K562 (cell line): ENCODE data around the gene IFT22. TPM values are rescaled to one million over a fixed set of nuclear protein-coding genes. Genes with fewer than 3 reads are reported as not detected.

Experiments used
- ATAC-seq: fragments of 200-7000 bp; cut with Tn5 transposase; 3 replicates; pipeline ENCODE4 v1.9.1; 2020; ENCODE audit warnings: moderate library complexity
- BruUV-seq: library from RNA; stranded (reverse); fragments of 400-500 nt; replicated peaks from 2 replicates; lab custom pipeline; 2021; lab: Mats Ljungman, UMichigan
- CTCF ChIA-PET: fragments of 300-600 bp; formaldehyde crosslinking; extraction: SDS; loops from one replicate; lab custom pipeline; 2021; ENCODE audit warnings: low intra/inter-chr PET ratio; lab: Yijun Ruan, JAX
- POLR2A ChIA-PET: fragments of 300-600, 350-650 bp; sonication (Branson Sonifier 250); formaldehyde crosslinking; extraction: SDS; loops from one replicate; lab custom pipeline; 2021; ENCODE audit warnings: antibody characterized with exemption, inconsistent platforms; lab: Yijun Ruan, JAX
- DNase-seq, 4 experiments: peaks; one replicate each; pipeline versions ENCODE4 v3.0.0 to v3.0.0-alpha.2; 2011 to 2018; ENCODE audit warnings: low spot score in 3 of 4, mixed read lengths in 3 of 4; ENCODE audit errors: extremely low read depth in 1 of 4
- FAIRE-seq: peaks from 2 replicates; lab custom pipeline; 2011; peaks lifted over from hg19 to GRCh38; lab: Jason Lieb, UNC
- H2AFZ ChIP-seq: 2 replicates; pipeline ENCODE4 v1.6.0; 2011; ENCODE audit warnings: low read depth, low read length, control low read depth, inconsistent platforms
- H3K27ac ChIP-seq: fragments of 200-600 bp; 3 replicates; pipeline ENCODE4 v1.8.0; 2011; ENCODE audit warnings: low read depth, mild to moderate bottlenecking, control low read depth, inconsistent platforms, low read length, moderate library complexity, mixed read lengths; ENCODE audit errors: extremely low read depth
- H3K27me3 ChIP-seq, 2 experiments: fragments of 300-600 bp in 1 of 2; 2 replicates in 1 of 2; 3 replicates in 1 of 2; pipeline versions ENCODE4 v1.6.0 to v1.8.0; 2011; ENCODE audit warnings: inconsistent platforms in 2 of 2, low read length in 2 of 2, mild to moderate bottlenecking in 1 of 2, mixed read lengths in 1 of 2, moderate library complexity in 1 of 2; ENCODE audit not compliant: control insufficient read depth in 2 of 2, insufficient read depth in 2 of 2
- H3K36me3 ChIP-seq: fragments of 300-600 bp; 3 replicates; pipeline ENCODE4 v1.8.0; 2011; ENCODE audit warnings: mild to moderate bottlenecking, low read length, inconsistent platforms; ENCODE audit not compliant: control insufficient read depth, insufficient read depth
- H3K4me1 ChIP-seq, 2 experiments: fragments of 200-600 bp in 1 of 2; replicated peaks in 1 of 2; 2 replicates in 1 of 2; 3 replicates in 1 of 2; pipeline versions ENCODE4 v1.5.1 to v1.8.0; 2011; ENCODE audit warnings: inconsistent platforms in 2 of 2, low read length in 2 of 2, mild to moderate bottlenecking in 1 of 2, mixed read lengths in 1 of 2, moderate library complexity in 1 of 2; ENCODE audit not compliant: control insufficient read depth in 2 of 2, insufficient read depth in 2 of 2
- H3K4me2 ChIP-seq: 2 replicates; pipeline ENCODE4 v1.6.1; 2011; ENCODE audit warnings: low read length, control low read depth, inconsistent platforms, mixed read lengths; ENCODE audit not compliant: insufficient read depth
- H3K4me3 ChIP-seq: fragments of 200-600 bp; sonication (generic), shearing (Covaris generic); 2 replicates; pipeline ENCODE4 v1.5.1; 2016; ENCODE audit warnings: control low read depth, inconsistent platforms
- H3K79me2 ChIP-seq: fragments of 200-600 bp; 3 replicates; pipeline ENCODE4 v1.8.0; 2011; ENCODE audit warnings: low read length, inconsistent platforms; ENCODE audit not compliant: control insufficient read depth, insufficient read depth
- H3K9ac ChIP-seq, 2 experiments: 2 replicates each; pipeline versions ENCODE4 v1.6.0 to v1.6.1; 2011; ENCODE audit warnings: low read depth in 2 of 2, low read length in 2 of 2, control low read depth in 1 of 2, inconsistent platforms in 1 of 2, mild to moderate bottlenecking in 1 of 2, mixed read lengths in 1 of 2; ENCODE audit not compliant: insufficient read depth in 1 of 2
- H3K9me1 ChIP-seq: one replicate; pipeline ENCODE4 v1.6.0; 2011; ENCODE audit warnings: inconsistent platforms, mild to moderate bottlenecking, low read length, moderate library complexity; ENCODE audit not compliant: control insufficient read depth, insufficient read depth
- H3K9me3 ChIP-seq: replicated peaks from 2 replicates; pipeline ENCODE4 v1.5.1; 2011; ENCODE audit warnings: low read depth, low read length, inconsistent platforms; ENCODE audit not compliant: control insufficient read depth, insufficient read depth
- H4K20me1 ChIP-seq: replicated peaks from 2 replicates; pipeline ENCODE4 v1.6.1; 2011; ENCODE audit warnings: low read length, inconsistent platforms, mixed read lengths; ENCODE audit not compliant: control insufficient read depth, insufficient read depth
- WGBS: fragments of 100-300 bp; shearing (Covaris generic); methylation state at CpG from one replicate; pipeline ENCODE4 v1.1.6; 2016; ENCODE audit warnings: low coverage, mixed read lengths; ENCODE audit not compliant: insufficient coverage; ENCODE audit errors: missing lambda C conversion rate; 5-methylcytosine and 5-hydroxymethylcytosine counted together
- in situ Hi-C: fragments of 300-500 bp; cut with MboI; formaldehyde crosslinking; loops from 4 replicates; pipeline ENCODE4 v1.15.0; 2018; ENCODE audit warnings: inconsistent platforms, mixed read lengths
- intact Hi-C: fragments of 100-400 bp; cut with micrococcal nuclease; formaldehyde crosslinking; loops from 2 replicates; pipeline ENCODE4 v1.14.2; 2022
- polyA plus RNA-seq, 8 experiments: library from polyadenylated mRNA; depleted of rRNA in 4 of 8; stranded (reverse) in 5 of 8; unstranded in 3 of 8; fragments of >200 nt; fragmentation: Nextera tagmentation in 2 of 8; fragmentation: Illumina TruSeq in 1 of 8; extraction: Ambion mirVana in 2 of 8; extraction: Trizol in 1 of 8; gene quantifications; 2 replicates each; pipeline versions ENCODE4 v1.2.1 to v1.2.3, GENCODE V29; 2011 to 2014; ENCODE audit warnings: inconsistent platforms in 1 of 8, missing spikeins in 1 of 8
- total RNA-seq, 7 experiments: library from RNA; depleted of rRNA in 6 of 7; stranded (reverse); fragments of >200 nt in 6 of 7; fragmentation: Illumina TruSeq in 2 of 7; extraction: Trizol in 2 of 7; gene quantifications; 2 replicates each; pipeline versions ENCODE4 v1.2.1 to v1.2.3, GENCODE V29; 2011 to 2021; ENCODE audit warnings: low replicate concordance in 1 of 7
- TF ChIP-seq, protein P1 (sequence below): sonication (generic); formaldehyde crosslinking; IDR thresholded peaks from 2 replicates; pipeline ENCODE4 v1.5.0; 2020; ENCODE audit warnings: missing genetic modification reagents
- TF ChIP-seq, protein P2 (sequence below): sonication (generic); formaldehyde crosslinking; IDR thresholded peaks from 2 replicates; pipeline ENCODE4 v1.8.0; 2022; ENCODE audit warnings: missing genetic modification reagents, mild to moderate bottlenecking, borderline replicate concordance
- TF ChIP-seq, protein P3 (sequence below): fragments of 450-650 bp; formaldehyde crosslinking; IDR thresholded peaks from 2 replicates; pipeline ENCODE4 v1.4.0; 2020; ENCODE audit warnings: mild to moderate bottlenecking, mixed read lengths

The IFT22 gene
- total and polyA plus RNA-seq, 9 of the 15 experiments (the other 6 are each of a cell fraction or from before 2014, with no cell fraction given) = 6.3 to 18.2 (median 7.7) TPM

DNA sequence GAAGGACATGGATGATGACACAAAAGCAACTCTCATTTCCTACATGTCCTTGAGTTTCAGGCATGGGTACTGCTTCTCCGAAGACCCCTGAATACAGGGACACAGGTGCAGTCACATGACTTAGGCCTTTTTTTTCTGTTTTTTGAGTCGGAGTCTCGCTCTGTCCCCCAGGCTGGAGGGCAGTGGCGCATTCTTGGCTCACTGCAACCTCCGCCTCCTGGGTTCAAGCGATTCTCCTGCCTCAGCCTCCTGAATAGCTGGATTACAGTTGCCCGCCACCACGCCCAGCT is 26.8 kb downstream of the IFT22 start:
- DNase-seq = no peak
- Histone ChIP-seq H3K4me3 (no peak overlapping the region), H3K9me3 (no peaks in the 10 kb centered on the region), H2AFZ (no peak overlapping the region), H3K27me3 (peaks cover 18 to 59% of the 10 kb centered on the region in 2 experiments), H3K27ac (no peak overlapping the region), H3K79me2 (no peaks in the 10 kb centered on the region), H3K4me1 (peaks cover 0 to 3% of the 10 kb centered on the region in 2 experiments; a peak in 1 of 5 replicates), H3K9me1 (no peaks in the 10 kb centered on the region), H3K36me3 (no peaks in the 10 kb centered on the region), H3K9ac (no peak overlapping the region)
- ChIA-PET CTCF (no interaction called here), POLR2A (interaction anchor here (0.5 kb wide), 1 partner anchor 198 kb away, joined by 3 read pairs; no protein-coding TSS in a partner anchor)
- in situ Hi-C loops = loop anchor here (25.0 kb wide), 1 partner anchor 382 kb away; no protein-coding TSS in a partner anchor
- ATAC-seq = no peak
- 34% methylated on average over 8 of the region's 8 CpGs for WGBS
- BruUV-seq = no TSS peak
- TF ChIP-seq, protein P1, sequence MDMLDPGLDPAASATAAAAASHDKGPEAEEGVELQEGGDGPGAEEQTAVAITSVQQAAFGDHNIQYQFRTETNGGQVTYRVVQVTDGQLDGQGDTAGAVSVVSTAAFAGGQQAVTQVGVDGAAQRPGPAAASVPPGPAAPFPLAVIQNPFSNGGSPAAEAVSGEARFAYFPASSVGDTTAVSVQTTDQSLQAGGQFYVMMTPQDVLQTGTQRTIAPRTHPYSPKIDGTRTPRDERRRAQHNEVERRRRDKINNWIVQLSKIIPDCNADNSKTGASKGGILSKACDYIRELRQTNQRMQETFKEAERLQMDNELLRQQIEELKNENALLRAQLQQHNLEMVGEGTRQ (CRISPR knock-in tag) = 0 out of 2 replicates have a peak, but pooled peaks have one; percentile 6
- TF ChIP-seq, protein P2, sequence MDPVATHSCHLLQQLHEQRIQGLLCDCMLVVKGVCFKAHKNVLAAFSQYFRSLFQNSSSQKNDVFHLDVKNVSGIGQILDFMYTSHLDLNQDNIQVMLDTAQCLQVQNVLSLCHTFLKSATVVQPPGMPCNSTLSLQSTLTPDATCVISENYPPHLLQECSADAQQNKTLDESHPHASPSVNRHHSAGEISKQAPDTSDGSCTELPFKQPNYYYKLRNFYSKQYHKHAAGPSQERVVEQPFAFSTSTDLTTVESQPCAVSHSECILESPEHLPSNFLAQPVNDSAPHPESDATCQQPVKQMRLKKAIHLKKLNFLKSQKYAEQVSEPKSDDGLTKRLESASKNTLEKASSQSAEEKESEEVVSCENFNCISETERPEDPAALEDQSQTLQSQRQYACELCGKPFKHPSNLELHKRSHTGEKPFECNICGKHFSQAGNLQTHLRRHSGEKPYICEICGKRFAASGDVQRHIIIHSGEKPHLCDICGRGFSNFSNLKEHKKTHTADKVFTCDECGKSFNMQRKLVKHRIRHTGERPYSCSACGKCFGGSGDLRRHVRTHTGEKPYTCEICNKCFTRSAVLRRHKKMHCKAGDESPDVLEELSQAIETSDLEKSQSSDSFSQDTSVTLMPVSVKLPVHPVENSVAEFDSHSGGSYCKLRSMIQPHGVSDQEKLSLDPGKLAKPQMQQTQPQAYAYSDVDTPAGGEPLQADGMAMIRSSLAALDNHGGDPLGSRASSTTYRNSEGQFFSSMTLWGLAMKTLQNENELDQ (CRISPR knock-in tag) = no peak
- TF ChIP-seq, protein P3, sequence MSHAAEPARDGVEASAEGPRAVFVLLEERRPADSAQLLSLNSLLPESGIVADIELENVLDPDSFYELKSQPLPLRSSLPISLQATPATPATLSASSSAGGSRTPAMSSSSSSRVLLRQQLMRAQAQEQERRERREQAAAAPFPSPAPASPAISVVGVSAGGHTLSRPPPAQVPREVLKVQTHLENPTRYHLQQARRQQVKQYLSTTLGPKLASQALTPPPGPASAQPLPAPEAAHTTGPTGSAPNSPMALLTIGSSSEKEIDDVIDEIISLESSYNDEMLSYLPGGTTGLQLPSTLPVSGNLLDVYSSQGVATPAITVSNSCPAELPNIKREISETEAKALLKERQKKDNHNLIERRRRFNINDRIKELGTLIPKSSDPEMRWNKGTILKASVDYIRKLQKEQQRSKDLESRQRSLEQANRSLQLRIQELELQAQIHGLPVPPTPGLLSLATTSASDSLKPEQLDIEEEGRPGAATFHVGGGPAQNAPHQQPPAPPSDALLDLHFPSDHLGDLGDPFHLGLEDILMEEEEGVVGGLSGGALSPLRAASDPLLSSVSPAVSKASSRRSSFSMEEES = peak; percentile 53
- TF ChIP-seq, all 486 proteins: peak for 2
- intact Hi-C loops = loop anchor here (5.0 kb wide), 1 partner anchor 213 kb away; no protein-coding TSS in a partner anchor
- no peak for FAIRE-seq
- no peak overlapping the region for H3K4me2 ChIP-seq
- no peaks in the 10 kb centered on the region for H4K20me1 ChIP-seq
